Measurements from ENCODE around the gene KLK13.

KLK13 gene

DNA sequence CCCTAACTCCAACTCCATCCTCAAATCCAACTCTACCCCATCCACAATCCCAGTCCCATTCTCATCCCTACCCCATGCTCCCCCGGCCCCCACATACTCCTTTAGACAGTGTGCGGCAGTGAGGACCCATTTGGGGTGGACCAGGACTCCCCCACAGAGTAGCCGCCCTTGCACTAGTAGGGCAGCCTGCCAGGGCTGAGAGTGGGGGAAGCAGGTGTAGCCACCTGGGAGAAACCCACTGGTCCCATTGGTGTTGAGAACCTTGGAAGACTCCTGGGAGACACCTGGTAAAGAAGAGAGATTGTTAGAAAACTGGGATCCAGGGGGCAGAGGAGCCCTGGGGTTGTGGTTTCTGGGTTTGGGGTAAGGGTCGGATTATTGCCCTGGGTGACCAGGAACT is 4.6 kb downstream of the KLK13 start:
- DNase-seq, result no peak

DNA sequence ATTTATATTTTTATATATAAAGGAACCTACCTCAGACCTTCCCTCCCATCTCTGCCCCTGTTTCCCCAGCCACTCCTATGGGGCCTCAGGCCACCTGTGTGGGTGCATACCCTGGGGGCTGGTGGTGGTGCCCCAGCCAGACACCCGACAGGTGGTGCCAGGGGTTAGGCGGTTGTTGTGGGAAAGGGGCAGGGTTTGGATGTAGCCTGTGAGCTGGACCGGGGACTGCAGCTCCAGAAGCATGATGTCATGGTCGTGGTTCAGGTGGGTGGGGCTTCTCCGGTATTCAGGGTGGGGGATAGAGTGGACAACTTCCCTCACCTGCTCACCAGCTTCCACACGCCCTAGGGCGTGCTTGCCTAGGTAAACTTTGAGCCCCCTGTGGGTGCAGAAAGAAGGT is 5.2 kb downstream of the KLK13 start:
- DNase-seq, result no peak

DNA sequence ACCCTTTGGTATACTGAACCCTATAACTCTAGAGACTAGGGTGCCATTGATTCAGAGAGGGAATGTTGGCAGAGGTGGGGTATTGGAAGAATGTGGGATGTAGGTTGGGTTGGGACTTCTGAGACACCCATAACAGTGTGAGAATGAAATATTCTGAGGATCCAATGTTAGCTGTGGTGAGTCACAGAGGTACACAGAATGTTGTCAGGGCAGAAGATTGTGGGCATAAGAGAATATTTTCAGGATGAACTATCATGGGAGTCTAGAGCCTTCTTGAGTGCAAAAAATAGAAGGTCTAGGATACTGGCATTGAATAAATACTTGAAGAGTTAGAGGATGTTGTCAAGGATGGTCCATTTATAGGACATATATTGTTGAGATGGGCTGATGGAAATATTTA is 9.0 kb downstream of the KLK13 start:
- no peak for DNase-seq

DNA sequence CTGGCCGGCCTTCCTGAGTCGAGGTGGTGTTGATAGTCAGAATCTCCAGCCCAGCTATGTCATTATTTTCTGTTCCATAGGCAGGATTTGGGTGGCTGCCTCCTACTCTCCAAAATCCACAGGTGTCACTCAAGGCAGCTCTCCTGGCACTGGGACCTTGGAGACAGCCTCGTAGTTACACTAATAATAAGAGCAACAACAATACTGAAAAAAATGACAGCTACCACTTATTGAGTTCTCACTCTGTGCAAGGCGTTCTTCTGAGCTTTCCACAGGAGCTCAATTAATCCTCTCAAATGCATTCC is 17.9 kb downstream of the KLK13 start:
- no peak for DNase-seq

DNA sequence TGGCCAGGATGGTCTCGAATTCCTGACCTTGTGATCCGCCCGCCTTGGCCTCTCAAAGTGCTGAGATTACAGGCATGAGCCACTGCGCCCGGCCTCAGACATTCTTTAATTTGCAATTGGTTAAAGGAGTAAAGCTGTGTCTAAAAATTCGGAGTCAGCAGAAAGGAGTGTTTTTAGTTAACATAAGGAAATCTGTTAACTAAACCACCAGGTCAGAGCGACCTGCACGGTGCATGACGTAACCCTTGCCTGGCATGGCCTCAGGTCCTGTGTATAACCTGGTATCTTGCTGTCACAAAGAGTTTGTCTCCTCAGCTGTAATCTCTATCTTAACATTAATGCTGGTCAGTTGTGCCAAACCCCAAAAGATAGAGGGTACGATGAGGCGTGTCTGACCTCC is 20.6 kb downstream of the KLK13 start:
- DNase-seq, result no peak

DNA sequence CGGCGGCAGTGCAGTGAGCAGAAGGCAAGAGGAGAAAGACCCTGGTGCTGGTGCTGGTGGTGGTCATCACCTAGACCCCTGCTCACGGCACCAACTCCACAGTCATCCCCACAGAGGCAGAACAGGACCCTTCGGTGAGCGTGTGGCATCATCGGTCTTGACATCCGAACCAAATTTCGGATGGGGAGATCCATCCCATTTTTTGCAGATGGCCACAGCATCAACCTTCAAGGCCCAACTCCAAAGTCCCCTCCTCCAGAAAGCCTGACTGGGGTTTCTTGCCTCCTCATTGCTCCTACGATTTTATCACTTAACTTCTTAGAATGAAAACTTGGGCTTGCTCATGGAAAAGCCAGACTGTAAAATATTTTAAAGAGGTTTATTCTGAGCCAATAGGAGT is 21.4 kb downstream of the KLK13 start:
- no peak for DNase-seq

DNA sequence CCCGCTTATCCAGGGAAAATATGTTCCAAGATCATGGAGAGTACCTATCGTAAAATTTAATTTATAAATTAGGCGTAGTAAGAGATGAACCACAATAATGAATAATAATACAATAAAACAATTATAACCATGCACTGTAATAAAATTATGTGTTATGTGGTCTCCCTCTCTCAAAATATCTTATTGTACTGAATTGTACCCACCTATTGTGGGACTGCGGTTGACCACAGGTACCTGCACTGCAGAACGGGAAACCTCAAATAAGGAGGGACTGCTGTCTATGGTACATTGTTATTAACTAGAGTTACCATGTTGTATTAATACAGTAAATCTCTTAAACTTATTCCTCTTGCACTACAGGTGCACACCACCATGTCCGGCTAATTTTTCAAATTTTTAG is 24.7 kb downstream of the KLK13 start:
- no peak for DNase-seq

DNA sequence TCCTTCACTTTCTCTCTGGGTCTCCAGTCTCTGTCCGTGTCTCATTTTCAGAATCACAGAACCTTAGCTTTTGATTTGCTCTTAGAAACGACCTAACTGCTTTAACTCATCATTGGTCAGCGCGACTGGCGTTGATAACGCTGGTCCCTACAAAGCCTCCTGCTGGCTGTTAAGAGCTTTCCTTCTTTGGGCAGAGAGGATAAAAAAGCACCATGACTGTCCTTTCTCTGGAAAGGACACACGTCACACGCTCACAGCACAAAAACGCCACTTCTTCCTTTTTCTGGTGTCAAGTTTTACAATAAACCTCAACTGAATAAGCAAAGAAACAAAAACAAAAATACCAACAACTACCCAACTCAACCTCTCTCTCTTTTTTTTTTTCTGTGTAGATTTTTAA is 28.4 kb downstream of the KLK13 start:
- DNase-seq, result no peak

DNA sequence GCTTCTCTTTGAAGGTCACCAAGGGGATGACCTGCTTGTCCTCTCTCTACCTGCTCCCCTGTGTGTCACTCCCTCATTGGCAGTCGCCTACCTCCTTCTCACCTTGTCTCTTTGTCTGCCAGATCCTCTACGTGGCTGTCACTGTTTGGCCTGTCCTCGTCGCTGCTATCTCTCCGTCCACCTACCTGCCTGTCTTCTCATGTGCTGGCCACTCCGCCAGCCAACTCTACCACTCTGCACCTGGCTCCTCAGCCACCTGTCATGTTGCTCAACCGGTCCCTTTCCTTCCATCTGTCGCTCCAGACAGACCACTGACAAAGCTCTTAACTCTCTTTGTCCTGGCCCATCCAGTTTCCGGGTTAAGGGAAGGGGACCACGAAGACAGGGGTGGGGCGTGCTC is 30.2 kb downstream of the KLK13 start, which contains the start of gene KLK12:
Gene KLK12 (minus strand): TSS at position 299 of the 400 bp plus-strand sequence. CDS start 381 bp downstream, outside the sequence.
- DNase-seq, result no peak

DNA sequence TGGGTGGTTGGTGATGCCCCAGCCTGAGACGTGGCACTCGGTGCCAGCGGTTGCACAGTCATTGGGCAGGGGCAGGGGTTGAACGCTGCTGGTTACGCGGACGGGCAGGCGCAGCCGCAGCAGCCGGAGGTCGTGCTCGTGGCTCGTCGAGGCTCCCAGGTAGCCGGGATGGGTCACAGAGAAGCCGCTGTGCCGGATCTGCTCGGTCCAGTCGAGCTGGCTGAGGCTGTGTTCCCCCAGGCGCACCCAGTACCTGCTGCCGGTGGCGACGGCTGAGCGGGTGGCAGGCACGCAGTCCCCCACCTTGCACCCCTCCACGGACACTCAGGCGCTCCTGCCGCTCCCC is 33.0 kb downstream of the KLK13 start:
- no peak for DNase-seq

DNA sequence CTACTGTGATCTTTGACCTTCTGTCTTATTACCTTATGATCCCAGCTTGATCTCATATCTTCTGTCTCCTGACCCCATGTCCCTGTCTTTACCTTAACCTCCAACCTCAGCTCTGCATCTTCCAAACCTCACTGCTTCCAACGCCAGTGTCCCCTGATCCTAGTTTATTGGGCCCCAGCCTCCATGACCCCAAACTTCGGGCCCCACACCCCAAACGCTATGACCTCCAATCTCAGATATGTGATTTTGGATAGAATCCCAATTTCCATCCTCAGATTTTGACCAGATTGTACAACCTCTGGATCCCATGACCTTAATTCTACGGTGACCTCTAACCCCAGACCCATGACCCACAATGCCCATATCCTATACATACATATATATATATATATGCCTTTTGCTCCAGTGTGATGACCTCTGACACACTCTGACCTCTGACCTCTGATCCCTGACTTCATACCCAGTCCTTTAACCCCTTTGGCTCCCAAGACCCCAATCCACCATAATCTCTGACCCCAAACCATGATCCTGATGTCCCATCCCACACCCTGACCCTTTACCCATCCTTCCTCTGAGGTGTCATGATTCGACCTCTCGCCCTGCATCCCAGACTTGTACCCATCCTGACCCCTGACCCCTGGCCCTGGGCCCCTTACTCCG is 33.5 kb downstream of the KLK13 start:
- DNase-seq, result no peak

DNA sequence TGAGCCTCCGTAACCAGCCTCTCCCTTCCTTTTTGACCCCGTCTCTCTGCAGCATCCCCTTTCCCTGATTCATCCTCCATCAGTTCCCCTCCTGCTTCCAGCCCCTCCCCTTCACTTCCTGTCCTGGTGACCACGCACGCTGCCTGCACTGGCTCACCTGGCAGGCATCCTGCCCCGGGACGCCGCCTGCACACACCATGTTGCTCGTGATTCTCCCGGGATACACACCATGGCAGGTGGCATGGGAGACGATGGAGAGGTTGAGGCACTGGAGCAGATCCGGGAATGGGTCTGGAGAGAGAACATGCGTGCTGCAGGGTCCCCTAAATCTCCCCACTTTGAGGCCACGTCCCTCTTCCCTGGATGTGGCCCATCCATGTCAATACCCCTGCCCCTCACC is 34.3 kb downstream of the KLK13 start:
- no peak for DNase-seq

DNA sequence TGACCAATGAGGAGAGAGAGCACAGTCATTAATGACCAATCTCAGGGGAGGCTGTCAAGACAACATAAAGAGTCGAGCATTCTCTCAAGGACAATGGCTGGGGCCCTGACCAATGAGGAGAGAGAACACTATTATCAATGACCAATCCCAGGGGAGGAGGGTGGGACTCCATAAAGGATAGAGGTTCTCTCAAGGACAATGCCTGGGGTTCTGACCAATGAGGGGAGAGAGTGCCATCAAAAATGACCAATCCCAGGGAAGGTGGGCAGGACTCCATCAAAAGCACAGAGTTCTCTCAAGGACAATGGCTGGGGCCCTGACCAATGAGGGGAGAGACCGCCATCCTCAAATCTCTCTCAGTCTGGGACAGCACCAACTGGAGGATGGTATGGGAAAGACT is 35.2 kb downstream of the KLK13 start:
- no peak for DNase-seq

DNA sequence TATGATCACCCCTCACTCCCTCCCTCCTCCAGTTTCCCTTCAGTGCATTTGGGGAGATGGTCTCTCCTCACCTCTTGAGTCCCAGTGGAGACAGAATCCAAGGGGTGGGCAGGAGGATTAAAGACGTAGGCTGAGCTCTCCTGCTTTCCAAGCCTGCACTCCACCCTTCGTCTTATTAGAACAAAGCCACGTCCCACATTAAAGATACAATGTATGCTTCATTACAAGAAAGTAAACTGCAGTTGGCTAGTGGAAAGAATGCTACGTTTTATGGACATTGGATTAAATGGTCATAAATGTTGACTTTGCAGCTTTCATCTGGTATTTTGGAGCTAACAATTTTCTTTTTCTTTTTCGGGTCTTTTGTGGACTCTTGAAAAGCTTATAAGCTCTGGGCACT is 37.0 kb downstream of the KLK13 start:
- DNase-seq, result no peak

DNA sequence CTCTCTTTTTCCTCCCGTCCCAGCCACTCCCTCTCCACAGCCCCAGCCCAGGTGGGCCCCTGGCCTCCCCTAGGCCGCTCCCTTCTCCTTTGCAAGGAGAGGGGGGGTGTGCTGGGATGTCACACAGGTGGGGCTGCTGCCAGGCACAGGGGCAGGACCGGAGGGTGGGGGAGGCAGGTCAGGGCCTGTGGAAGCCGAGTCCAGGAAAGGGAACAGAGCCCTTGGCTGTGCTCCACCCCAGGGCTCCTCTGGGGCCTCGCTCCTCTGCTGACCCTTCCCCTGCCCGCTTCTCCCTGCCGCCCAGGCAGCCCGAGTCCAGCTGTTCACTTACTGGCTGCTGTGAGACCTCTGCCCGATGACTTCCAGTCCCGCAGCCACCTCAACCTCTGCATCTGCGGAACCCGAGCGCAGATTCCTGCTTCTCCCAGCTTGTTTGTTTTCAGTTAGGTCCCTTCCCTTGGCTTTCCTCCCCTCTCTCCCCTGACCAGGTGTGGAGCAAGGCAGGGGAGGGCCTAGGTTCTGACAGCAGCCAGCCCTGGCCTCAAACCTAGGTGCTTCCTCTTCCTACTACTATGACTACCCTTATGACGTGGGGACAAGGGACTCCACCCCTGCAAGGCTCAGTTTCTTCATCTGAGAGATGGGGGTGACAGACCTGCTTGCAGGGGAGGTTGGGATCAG is 37.6 kb downstream of the KLK13 start:
- no peak for DNase-seq

DNA sequence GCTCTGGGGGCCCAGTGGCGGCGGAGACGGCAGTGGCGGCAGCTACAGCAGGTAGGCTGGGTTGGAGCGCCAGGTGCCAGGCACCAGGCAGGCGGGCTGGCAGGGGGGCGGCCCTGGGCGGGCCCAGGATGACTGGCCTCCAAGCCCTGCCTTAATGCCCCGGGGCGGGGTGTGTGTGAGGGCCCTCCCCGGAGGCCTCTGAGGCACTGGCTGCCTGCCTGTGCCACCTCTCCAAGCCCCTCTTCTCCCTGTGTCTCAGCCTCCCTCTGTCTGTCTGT is 38.4 kb downstream of the KLK13 start, which contains the start of gene KLK11:
Gene KLK11 (minus strand): TSS at position 63 of the 278 bp plus-strand sequence. CDS start 985 bp downstream, outside the sequence.
- no peak for DNase-seq

DNA sequence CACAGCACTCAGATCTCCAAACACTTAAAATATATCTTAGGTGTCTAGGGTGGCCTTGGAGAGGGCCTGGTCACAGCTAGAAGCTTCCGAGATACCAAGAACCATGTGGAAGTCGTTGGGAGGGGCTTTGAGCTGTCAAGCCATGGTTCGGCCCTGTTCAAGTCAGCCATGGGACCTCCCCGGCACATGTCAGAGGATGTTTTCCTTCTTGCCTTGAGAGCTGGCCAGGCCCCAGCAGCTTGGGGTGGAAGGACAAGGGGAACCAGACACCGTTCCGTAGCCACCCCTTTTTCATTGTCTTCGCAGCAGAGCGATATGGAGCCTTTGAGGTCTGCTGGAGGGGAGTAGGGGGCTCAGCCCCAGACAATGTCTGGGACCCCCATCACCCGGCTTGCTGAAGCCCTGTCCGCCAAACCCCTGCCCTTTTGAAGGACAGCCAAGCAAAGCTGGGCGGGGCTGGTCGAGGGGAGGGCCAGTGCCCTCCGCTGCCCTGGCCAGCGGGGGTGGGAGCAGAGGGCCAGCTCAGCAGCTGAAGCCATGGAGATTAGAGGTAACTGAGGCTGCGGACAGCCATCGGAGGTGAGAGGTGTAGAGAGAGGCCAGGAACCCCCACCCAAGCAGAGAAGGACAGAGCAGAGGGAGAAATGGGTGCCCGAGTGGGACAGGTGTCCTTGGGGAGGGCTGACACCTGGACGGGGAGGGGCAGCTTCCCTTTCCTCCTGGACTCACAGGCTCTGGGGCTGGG is 38.9 kb downstream of the KLK13 start:
- DNase-seq, result no peak

DNA sequence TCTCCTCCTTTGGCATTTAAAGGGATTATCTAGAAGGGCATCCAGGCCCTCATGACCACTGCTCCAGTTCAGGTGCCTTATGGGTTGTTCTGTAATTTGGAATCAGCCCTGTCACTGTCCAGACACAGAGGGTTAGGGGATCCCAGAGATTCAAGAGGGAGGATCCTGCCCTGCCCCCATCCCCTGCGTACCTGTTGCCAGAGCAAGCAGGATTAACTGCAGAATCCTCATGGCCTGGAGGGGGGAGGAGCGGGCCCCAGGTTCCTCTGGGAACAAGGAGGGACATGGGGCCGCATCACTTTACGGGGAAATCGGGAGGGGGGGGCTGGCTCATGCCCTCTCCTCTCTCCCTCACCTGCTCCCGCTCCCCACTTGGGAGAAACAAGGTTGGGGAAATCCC is 39.5 kb downstream of the KLK13 start:
- DNase-seq, result no peak

DNA sequence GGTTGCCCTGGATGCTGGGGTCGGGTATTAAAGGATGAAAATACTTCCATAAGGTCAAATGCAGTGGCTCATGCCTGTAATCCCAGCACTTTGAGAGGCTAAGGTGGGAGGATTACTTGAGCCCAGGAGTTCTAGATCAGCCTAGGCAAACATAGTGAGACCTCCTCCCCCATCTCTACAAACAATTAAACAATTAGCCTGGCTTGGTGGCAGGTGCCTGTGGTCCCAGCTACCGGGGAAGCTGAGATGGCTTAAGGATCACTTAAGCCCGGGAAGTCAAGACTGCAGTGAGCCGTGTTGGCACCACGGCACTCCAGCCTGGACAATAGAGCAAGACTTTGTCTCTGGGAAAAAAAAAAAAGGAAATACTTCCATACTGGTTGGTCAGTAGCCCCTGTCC is 40.0 kb downstream of the KLK13 start:
- no peak for DNase-seq

DNA sequence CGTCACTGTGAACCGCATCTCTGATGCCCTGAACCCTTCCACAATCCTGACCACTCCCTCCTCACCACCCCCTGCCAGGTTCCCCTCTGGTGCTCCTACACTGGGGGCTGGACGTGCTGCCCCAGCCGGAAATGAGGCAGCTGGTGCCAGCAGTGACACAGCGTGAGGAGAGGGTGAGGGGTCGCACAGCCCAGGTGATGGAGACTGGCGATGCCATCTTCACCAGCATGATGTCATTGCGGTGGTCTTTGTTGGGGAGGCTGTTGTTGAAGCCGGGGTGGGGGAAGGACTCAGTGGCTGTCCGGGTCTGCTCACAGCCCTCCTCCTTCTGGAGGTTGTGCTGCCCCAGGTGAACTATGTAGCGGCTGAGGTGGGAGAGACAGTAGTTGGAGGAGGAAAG is 40.9 kb downstream of the KLK13 start:
- no peak for DNase-seq

DNA sequence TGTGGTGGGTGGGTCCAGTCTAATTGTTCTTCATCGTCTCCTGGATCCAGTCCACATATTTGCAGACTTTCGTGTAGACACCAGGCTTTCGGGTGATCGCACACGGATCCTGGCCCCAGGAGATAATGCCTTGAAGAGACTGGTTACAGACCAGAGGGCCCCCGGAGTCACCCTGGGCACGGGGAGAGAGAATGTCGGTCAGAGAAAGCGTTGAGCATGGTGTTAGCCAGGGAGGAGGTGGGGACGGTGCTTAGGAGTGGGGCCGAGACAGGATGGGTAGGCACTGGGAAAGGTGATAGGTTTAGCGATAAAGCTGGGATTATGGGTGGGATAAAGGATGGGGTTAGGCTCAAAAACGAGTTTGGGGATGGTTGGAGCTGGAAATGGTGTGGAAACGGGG is 42.4 kb downstream of the KLK13 start:
- no peak for DNase-seq

DNA sequence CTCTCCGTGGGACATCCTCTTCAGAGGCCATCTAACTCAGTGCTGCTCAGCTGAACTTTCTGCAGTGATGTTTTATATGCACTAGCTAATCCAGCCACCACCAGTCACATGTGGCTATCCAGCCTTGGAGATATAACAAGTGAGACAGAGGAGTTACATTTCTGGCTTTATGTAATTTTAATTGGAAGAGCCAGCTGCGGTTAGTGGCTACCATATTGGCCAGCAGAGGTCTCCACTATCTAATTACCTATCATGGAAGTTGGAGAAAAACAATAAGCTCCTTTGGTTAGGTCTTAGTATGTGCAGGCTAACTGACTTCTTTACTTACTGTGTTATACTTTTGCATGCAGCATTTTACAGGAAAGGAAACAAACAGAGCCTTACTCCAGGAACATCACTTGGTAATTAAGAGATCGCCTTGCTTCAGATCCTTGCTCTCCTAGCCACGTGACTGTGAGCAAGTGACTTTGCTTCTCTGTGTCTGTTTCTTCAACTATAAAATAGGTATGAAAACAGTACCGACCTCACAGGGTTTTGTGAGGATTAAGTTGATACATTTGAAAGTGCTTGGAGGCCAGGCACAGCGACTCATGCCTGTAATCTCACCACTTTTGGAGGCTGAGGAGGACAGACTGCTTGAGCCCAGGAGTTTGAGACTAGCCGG is 43.8 kb downstream of the KLK13 start:
- DNase-seq, result no peak

DNA sequence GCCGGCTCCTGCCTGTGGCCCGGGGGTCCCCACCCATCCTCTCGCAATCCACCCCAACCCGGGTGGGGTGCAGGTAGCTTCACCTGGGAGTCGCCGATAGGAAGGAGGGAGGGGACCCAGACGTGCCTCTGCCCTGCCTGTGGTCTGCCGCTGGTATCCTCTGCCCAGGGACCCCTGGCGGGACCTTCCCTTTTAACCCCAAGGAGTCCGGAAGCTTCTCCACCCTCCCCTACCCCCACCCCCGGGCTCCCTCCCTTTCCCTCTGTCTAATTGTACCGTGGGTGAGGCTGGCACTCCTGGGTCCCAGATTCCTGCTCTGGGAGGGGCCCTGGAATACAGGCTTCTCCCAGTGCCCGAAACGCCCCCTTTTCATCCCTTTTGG is 45.4 kb downstream of the KLK13 start, which contains the start of gene KLK10:
Gene KLK10 (minus strand): TSS at position 166 of the 382 bp plus-strand sequence. CDS start 579 bp downstream, outside the sequence.
- no peak for DNase-seq

Measured in activated T-cell treated with anti-CD3 and anti-CD28 coated beads, Interleukin-2, amount 50 U/mL, for 48 hours (primary cell).